ENCODE results near the gene ARHGAP26.

The ARHGAP26 gene

GRCh38 chr5:142813220-142813619, 43.0 kb downstream of the ARHGAP26 start:
- DNase-seq = no peak

GRCh38 chr5:142814122-142814521, 43.9 kb downstream of the ARHGAP26 start:
- no peak for DNase-seq

- DNase-seq = no peak
Measured at GRCh38 chr5:142815469-142815868, 45.3 kb downstream of the ARHGAP26 start.

GRCh38 chr5:142816531-142817430, 46.6 kb downstream of the ARHGAP26 start:
- peak; percentile 70 for DNase-seq

GRCh38 chr5:142817949-142818431, 47.8 kb downstream of the ARHGAP26 start:
- DNase-seq = no peak

- no peak for DNase-seq
Measured at GRCh38 chr5:142819292-142819691, 49.1 kb downstream of the ARHGAP26 start.

GRCh38 chr5:142819825-142820224, 49.6 kb downstream of the ARHGAP26 start:
- DNase-seq = peak; percentile 32

GRCh38 chr5:142820447-142820846, 50.3 kb downstream of the ARHGAP26 start:
- no peak for DNase-seq

GRCh38 chr5:142821034-142821732, 51.0 kb downstream of the ARHGAP26 start:
- no peak for DNase-seq

GRCh38 chr5:142821733-142822487, 51.7 kb downstream of the ARHGAP26 start:
- peak; percentile 89 for DNase-seq

GRCh38 chr5:142823126-142823525, 52.9 kb downstream of the ARHGAP26 start:
- no peak for DNase-seq

- no peak for DNase-seq
Measured at GRCh38 chr5:142823806-142824205, 53.6 kb downstream of the ARHGAP26 start.

GRCh38 chr5:142824391-142824790, 54.2 kb downstream of the ARHGAP26 start:
- DNase-seq = no peak

GRCh38 chr5:142825378-142826089, 55.4 kb downstream of the ARHGAP26 start:
- no peak for DNase-seq

- no peak for DNase-seq
Measured at GRCh38 chr5:142826093-142826492, 55.9 kb downstream of the ARHGAP26 start.

- peak; percentile 85 for DNase-seq
Measured at GRCh38 chr5:142826741-142827492, 56.7 kb downstream of the ARHGAP26 start.

GRCh38 chr5:142827934-142828576, 57.9 kb downstream of the ARHGAP26 start:
- peak; percentile 37 for DNase-seq

- no peak for DNase-seq
Measured at GRCh38 chr5:142828797-142829535, 58.8 kb downstream of the ARHGAP26 start.

- DNase-seq = peak; percentile 78
Measured at GRCh38 chr5:142829801-142830220, 59.6 kb downstream of the ARHGAP26 start.

Data from EL (cell line).